ENCODE data around the gene AHRR.

- no peak for TF ChIP-seq POLR2A (IDR thresholded peaks at IDR 0.05)
- TF ChIP-seq CTCF (IDR thresholded peaks at IDR 0.05): no peak
Measured at GRCh38 chr5:456351-457194, 135.1 kb downstream of the AHRR start.
